Activated CD8-positive, alpha-beta memory T cell treated with anti-CD3 and anti-CD28 coated beads, Interleukin-2, amount 50 U/mL, for 48 hours (primary cell): ENCODE data around the gene CHTOP.

Experiments used
- DNase-seq: peaks from one replicate; pipeline ENCODE4 v3.0.0-alpha.2; 2020

Gene CHTOP

GRCh38 chr1:153613406-153613805, 20.5 kb upstream of the CHTOP start:
- DNase-seq = no peak

GRCh38 chr1:153614189-153614900, 19.5 kb upstream of the CHTOP start:
- DNase-seq = no peak

- no peak for DNase-seq
Measured at GRCh38 chr1:153614906-153615305, 19.0 kb upstream of the CHTOP start.

GRCh38 chr1:153615406-153615805, 18.5 kb upstream of the CHTOP start:
- no peak for DNase-seq

- DNase-seq = no peak
Measured at GRCh38 chr1:153616144-153616916, 17.5 kb upstream of the CHTOP start, which contains the start of gene S100A14. S100A14 (minus strand) TSS chr1:153616325; CDS start chr1:153615858, 467 bp downstream.

GRCh38 chr1:153616917-153617311, 17.0 kb upstream of the CHTOP start:
- no peak for DNase-seq

- DNase-seq = no peak
Measured at GRCh38 chr1:153617663-153618062, 16.2 kb upstream of the CHTOP start.

GRCh38 chr1:153619171-153619570, 14.7 kb upstream of the CHTOP start:
- no peak for DNase-seq

GRCh38 chr1:153623101-153623500, 10.8 kb upstream of the CHTOP start:
- DNase-seq = no peak

- DNase-seq = no peak
Measured at GRCh38 chr1:153624965-153625611, 8.8 kb upstream of the CHTOP start.

GRCh38 chr1:153626477-153626903, 7.4 kb upstream of the CHTOP start:
- no peak for DNase-seq

GRCh38 chr1:153626904-153627714, 6.8 kb upstream of the CHTOP start, which contains the start of gene S100A13:
S100A13 (minus strand) TSS chr1:153627505; CDS start chr1:153626472, 1,033 bp downstream.
- no peak for DNase-seq

- DNase-seq = no peak
Measured at GRCh38 chr1:153627715-153628626, 5.9 kb upstream of the CHTOP start, which contains the start of gene S100A1. S100A1 (plus strand) TSS chr1:153628434; CDS start chr1:153630522, 2,088 bp downstream.

GRCh38 chr1:153628638-153629342, 5.1 kb upstream of the CHTOP start:
- no peak for DNase-seq

GRCh38 chr1:153629343-153629665, 4.6 kb upstream of the CHTOP start:
- DNase-seq = no peak

GRCh38 chr1:153629971-153630370, 3.9 kb upstream of the CHTOP start:
- no peak for DNase-seq

- DNase-seq = no peak
Measured at GRCh38 chr1:153630384-153630783, 3.5 kb upstream of the CHTOP start.

- DNase-seq = no peak
Measured at GRCh38 chr1:153631047-153632022, 2.5 kb upstream of the CHTOP start.

- DNase-seq = no peak
Measured at GRCh38 chr1:153633161-153633753, 609 bp upstream of the CHTOP start.
